Activated CD4-positive, alpha-beta T cell treated with anti-CD3 and anti-CD28 coated beads, Interleukin-2, amount 50 U/mL, for 48 hours (primary cell): ENCODE data around the gene CCDC92.
A peak's percentile ranks its signal among the peaks of the same experiment; 100 is the strongest.
"Not testable (repeated sequence)": the region's sequence is repeated elsewhere in the genome, so short reads cannot be mapped to it uniquely, and the experiment has no call there.

Experiments
- DNase-seq, 2 experiments: peaks; one replicate each; pipeline ENCODE4 v3.0.0-alpha.2; 2020

Gene CCDC92

GRCh38 chr12:123947531-123947930 is 25.1 kb downstream of the CCDC92 start:
- DNase-seq, result not testable (repeated sequence)

GRCh38 chr12:123946516-123947505 is 25.8 kb downstream of the CCDC92 start:
- not testable (repeated sequence) for DNase-seq

DNA sequence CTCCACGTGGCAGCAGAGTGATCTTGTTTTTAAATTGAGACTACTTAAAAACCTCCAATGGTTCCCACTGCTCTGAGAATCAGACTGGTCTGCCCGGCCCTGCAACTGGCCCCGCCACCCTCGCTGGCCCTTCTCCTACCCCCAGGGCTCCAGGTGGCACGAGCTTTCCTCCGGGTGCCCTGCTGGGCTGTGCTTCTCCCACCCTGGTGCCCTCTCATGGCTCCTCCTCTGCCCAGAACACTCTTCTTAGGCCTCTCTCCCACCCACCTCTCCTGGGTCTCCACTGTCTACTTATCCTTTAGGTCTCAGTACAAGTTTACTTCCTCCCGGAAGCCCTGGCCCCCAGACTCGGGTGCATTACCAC is 26.5 kb downstream of the CCDC92 start:
- no peak for DNase-seq

DNA sequence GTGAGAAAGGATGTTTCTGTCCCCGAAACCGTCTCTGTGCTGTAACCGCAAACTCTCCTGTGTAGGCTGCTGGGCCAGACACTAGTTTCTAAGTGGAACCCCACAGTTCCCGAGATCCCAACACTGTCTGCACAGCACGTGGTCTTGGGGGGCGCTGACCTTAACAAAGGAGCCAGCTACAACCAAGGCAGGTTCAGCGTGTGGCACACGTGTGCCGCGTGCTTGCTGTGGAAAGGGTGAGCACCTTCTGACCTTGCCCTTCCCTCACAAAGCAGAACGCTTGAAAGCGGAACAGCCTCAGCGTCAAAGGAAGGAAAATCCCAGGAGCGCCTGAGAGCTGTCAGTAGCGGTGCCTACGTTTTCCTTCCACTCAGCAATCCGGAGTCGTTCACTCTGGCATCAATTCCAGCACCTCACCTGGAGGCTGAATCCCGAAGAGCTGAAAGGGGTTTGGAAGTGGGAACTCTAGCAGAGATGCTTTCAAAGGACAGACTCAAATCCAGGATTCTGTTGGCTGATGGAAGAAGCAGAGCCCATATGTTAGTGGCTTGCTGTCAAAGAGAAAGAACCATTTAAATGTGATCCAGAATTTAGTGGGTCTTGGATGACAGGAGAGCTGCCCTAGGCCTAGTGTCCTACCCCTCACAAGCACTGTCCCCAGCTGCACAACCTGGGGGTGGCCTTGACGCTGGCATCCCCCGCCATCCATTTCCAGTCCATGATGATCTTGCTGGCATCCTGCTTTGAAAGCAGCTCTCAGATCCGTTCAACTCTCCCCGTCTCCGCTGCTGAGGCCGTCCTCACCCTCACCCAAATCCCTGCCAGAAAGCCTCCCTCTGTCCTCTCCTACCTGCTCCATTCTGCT is 27.1 kb downstream of the CCDC92 start:
- DNase-seq, result no peak

DNA sequence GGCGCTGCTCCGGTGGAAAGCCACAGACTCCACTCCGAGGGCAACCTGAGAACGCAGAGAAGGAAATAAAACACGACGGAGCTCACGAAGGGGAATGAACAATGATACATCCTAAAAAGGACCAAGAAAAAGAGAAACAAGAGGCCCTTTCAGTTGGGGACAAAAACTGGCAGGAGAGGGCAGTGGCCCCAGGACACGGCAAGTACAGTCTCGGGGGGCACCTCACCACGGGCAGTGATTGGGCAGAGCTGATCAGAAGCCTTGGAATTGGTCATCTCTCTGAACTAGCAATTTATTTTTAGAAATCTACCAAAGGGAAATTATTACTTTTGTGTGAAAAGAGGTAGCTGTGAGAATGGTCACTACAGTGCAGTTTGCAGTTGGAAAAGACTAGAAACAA is 27.9 kb downstream of the CCDC92 start:
- no peak for DNase-seq

- no peak for DNase-seq
Measured at GRCh38 chr12:123943816-123944215, 28.8 kb downstream of the CCDC92 start.

DNA sequence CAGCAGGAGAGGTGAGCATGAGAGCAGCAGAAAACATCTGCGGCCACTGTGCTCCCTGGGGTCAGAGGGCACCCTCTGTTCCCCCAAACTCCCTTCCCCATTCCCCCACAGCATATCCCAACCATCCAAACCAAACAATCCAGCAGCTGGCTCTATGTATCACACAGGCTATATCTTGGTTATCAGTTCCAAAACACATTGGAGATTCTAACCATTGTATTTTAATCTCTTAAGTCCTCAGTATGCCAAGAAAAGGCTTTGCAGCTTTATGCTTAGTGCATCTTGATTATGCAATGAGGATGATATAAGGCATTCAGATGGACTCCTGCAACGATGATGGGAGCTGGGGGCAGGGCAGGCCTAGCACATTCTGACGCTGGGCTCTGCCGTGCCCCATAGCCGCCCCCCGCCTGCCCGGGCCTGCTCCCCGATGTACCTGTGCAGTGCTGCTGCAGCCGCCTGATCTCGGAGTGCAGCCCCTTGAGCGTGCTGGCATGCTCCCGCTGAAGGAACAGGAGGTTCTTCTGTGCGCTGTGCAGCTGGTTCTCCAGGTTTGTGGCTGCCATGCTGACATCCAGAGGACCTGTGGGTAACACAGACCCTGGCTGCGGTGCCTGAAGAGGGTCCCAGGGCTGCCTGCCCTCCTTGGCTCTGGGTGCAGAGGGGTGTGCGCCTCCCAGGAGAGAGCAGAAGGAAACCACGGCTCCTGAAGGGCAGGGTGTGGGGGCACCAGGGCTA is 29.6 kb downstream of the CCDC92 start:
- DNase-seq, result no peak

GRCh38 chr12:123942238-123942653 is 30.4 kb downstream of the CCDC92 start:
- DNase-seq, result no peak

- DNase-seq, result no peak
Measured at GRCh38 chr12:123941624-123942237, 30.9 kb downstream of the CCDC92 start.

GRCh38 chr12:123941000-123941399 is 31.6 kb downstream of the CCDC92 start:
- no peak for DNase-seq

GRCh38 chr12:123940627-123940966 is 32.0 kb downstream of the CCDC92 start:
- no peak for DNase-seq

GRCh38 chr12:123939716-123940626 is 32.7 kb downstream of the CCDC92 start:
- DNase-seq, result no peak

DNA sequence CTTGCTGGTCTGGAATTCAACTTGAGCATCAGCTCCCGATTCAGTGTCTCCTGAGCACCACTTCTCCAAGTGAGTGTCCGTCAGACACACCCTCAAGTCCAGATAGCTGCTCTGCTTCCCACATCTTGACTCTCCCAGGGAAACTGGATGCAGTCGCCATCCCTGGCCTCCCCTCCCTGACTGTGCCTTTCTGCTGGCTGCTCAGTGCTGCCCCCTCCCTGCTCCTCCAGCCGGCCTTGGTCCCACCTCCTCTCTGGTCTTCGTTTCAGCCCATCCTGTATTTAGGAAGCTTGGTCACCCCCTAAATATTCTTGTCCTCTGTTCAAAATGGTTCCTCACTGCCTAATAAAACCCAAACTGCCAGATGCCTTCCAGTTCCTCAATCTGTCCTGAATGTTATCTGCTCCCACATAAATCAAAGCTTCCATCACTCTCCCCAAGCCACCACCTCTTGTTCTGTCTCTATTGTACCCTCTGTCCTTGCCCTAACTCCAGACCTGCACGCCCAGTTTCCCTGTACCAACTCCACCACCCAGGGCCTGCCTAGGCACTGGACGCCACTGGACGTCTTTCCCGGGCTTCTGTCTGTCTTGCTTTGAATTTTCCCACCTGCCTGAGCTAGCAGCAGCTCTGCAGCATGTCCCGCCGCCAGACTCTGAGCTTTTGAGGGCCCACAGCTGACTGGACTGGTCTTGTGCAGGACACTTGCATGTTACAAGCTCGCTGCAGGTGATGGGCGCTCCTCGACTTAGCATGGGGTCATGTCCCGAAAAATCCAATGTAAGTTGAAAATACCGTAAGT is 33.8 kb downstream of the CCDC92 start:
- peak; percentile 30 to 44 for DNase-seq

DNA sequence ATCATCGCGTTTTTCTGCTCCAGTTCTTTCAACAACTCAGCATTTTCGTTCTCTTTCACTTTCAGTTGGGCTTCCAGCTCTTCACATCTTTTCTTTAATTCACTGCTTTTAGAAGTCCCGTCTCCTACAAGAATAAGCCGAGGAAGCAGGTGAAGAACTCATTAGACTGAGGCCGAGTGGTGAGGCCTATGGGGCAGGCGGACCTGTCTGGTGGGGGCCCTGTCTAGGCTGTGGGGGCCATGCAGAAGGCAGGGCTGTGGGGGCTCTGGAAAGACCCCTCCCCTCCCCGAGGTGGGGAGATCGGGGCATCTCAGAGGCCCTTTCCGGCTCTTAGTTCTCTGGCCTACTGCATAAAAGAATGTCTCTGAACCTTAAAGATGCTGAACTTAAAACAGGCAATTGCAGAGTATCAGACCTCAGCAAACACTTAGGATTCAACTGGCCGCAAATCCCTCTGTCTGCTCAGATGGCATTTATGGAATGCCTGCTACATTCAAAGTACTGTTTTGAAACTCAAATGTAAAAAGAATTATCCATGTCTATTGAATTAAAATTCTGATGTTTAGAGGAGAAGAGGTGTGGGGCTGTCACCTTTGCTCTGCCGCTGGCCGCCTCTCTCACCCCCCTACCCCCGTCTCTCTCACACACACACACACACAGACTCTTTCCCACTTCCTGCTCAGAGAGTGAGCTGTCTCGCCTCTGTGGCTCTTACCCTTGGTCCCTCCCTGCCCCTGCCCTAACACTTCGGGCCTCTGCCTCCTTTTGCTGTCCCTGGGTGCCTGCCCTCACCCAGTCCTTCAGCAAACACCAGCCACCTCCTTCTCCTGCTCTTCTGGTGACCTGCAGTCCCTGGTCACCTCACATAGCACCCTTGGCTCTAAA is 34.7 kb downstream of the CCDC92 start:
- peak; percentile 49 to 62 for DNase-seq

DNA sequence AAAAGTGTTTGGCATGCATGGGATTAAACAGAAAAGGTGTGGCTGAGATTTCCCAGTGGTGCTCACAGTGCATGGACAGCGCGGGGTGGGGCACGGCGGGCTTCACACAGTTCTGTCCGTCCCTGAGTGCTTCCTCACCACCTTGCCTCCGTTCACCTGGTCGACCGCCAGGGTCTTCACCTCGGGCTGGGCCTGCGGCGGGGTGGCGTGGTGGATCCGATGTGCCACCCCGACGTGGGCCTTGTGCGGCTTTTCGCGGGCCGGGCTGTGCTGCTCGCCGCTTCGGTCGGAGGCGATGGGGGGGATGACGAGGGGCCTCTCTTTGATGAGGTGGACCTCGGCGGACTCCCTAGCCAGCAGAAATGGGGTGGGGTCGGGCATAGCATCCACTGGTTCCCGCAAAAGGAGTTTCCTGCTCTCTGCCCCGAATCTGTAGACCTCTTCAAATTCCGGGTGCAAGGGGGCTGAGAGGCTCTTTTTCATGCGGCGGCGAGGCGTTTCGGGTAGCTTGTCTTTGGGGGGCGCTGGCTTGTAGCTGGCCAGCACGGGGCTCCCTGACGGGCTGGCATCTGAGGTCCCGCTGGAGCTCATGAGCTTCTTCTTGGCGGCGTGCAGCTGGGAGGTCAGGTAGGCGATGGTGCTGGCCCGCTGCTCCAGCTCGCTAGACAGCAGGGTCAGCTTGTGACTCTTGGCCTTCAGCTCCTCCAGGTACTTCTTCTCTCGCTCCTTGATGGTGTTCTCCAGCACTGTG is 35.5 kb downstream of the CCDC92 start:
- no peak for DNase-seq

DNA sequence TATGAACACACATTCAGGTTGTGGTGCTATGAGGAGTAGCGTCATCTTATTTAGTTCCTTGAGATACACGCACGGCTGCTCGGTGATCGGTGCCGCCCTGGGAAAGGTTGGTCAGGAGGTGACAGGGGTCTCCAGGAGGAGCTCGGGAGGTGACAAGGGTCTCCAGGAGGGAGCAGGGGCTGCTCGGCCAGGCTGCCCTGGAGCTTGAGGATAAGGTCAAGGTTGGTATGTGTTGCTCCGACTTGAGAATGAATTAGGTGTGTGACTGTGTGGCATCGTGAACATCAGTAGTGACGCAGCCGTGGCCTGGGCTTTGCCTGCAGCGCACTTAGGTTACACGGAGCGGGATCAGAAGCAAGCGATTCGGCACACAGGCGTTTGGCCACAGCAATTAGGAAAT is 36.2 kb downstream of the CCDC92 start:
- no peak for DNase-seq

GRCh38 chr12:123935956-123936355 is 36.7 kb downstream of the CCDC92 start:
- no peak for DNase-seq

GRCh38 chr12:123934829-123935228 is 37.8 kb downstream of the CCDC92 start:
- no peak for DNase-seq
